ENCODE results near the gene CPLX3.

GRCh38 chr15:74838137-74838516 is 11.7 kb downstream of the CPLX3 start:
- TF ChIP-seq, protein P1, sequence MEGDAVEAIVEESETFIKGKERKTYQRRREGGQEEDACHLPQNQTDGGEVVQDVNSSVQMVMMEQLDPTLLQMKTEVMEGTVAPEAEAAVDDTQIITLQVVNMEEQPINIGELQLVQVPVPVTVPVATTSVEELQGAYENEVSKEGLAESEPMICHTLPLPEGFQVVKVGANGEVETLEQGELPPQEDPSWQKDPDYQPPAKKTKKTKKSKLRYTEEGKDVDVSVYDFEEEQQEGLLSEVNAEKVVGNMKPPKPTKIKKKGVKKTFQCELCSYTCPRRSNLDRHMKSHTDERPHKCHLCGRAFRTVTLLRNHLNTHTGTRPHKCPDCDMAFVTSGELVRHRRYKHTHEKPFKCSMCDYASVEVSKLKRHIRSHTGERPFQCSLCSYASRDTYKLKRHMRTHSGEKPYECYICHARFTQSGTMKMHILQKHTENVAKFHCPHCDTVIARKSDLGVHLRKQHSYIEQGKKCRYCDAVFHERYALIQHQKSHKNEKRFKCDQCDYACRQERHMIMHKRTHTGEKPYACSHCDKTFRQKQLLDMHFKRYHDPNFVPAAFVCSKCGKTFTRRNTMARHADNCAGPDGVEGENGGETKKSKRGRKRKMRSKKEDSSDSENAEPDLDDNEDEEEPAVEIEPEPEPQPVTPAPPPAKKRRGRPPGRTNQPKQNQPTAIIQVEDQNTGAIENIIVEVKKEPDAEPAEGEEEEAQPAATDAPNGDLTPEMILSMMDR (IDR thresholded peaks at IDR 0.05): no peak
- TF ChIP-seq POLR2A (IDR thresholded peaks at IDR 0.05) (no peak), EP300 (IDR thresholded peaks at IDR 0.05) (no peak)
